Spleen (tissue), 7 donors: ENCODE results near the gene PITPNC1.

Experiments used
- POLR2A ChIP-seq, 3 donors: fragments of 450-650 bp; IDR thresholded peaks; one replicate each; pipeline ENCODE4 v1.5.1; 2017; ENCODE audit warnings: antibody characterized with exemption in 3 of 3, mild to moderate bottlenecking in 1 of 3
- TF ChIP-seq, protein P1 (sequence below), 11 experiments: fragments of 200-600 bp in 7 of 11; fragments of 450-650 bp in 4 of 11; sonication (generic) in 4 of 11; IDR thresholded peaks in 8 of 11; conservative IDR thresholded peaks in 3 of 11; 1 replicate in 7 of 11; 2 replicates in 4 of 11; pipeline versions ENCODE4 v1.4.0 to v1.8.0; 2016 to 2021; ENCODE audit warnings: antibody characterized with exemption in 11 of 11, inconsistent platforms in 4 of 11, mild to moderate bottlenecking in 1 of 11
- donor health status: DM: no; HTN: no; CAD: no; lungs with moderate emphysema.
- donor health status: DM: no; HTN: no; CAD: no.
- donor health status: DM: no; HTN: no; CAD: no.

DNA sequence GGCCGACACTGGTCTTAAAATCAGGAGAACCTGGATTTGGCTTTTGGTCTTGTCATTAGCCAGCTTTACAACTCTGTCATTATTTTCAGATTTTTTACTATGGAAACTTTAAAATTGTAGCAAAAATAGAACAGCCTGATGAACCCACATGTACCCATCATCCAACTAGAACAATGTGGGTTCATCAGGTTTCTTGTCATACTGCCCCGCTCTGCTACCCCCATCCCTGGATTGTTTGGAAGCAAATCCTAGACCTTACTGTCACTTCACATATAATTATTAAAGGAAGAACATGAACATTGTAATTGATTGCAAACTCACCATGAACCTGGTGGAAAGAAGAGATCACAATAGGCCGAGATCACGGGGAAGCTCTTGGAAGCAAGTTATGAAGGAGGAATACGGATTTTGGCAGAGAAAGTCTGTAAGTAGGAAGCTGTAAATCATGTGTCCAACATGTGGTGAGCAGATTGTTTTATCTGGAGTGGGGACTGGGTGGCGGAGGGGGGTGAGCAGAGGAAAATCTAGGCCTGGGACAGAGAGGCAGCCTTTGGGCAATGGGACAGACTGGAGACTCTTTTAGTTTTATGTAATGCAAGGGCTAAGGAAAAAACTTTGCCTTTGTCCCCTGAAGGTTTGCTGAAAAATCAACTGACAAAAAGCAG, 67.0 kb downstream of the PITPNC1 start:
- no peak for TF ChIP-seq POLR2A (IDR thresholded peaks at IDR 0.05)
- TF ChIP-seq, protein P1, sequence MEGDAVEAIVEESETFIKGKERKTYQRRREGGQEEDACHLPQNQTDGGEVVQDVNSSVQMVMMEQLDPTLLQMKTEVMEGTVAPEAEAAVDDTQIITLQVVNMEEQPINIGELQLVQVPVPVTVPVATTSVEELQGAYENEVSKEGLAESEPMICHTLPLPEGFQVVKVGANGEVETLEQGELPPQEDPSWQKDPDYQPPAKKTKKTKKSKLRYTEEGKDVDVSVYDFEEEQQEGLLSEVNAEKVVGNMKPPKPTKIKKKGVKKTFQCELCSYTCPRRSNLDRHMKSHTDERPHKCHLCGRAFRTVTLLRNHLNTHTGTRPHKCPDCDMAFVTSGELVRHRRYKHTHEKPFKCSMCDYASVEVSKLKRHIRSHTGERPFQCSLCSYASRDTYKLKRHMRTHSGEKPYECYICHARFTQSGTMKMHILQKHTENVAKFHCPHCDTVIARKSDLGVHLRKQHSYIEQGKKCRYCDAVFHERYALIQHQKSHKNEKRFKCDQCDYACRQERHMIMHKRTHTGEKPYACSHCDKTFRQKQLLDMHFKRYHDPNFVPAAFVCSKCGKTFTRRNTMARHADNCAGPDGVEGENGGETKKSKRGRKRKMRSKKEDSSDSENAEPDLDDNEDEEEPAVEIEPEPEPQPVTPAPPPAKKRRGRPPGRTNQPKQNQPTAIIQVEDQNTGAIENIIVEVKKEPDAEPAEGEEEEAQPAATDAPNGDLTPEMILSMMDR (IDR thresholded peaks at IDR 0.05 in 8 of 11, conservative IDR thresholded peaks at IDR 0.05 in 3 of 11) = no peak
